GM23248 (cell line): Measurements from ENCODE around the gene IQSEC1. TPM values are rescaled to one million over a fixed set of nuclear protein-coding genes. Genes with fewer than 3 reads are reported as not detected.

Experiments used
- DNase-seq: peaks from one replicate; pipeline ENCODE4 v3.0.0-alpha.2; 2015
- H2AFZ ChIP-seq: fragments of 200-600 bp; sonication (generic); 2 replicates; pipeline ENCODE4 v1.6.1; 2016; ENCODE audit warnings: antibody characterized with exemption
- H3F3A ChIP-seq: fragments of 200-600 bp; sonication (generic); 2 replicates; pipeline ENCODE4 v1.6.1; 2016; ENCODE audit warnings: mild to moderate bottlenecking, antibody characterized with exemption, mixed run types; ENCODE audit not compliant: insufficient read depth
- H3K27ac ChIP-seq: fragments of 200-600 bp; sonication (generic); 2 replicates; pipeline ENCODE4 v1.5.1; 2016; ENCODE audit warnings: mild to moderate bottlenecking
- H3K27me3 ChIP-seq: fragments of 200-600 bp; sonication (generic); replicated peaks from 2 replicates; pipeline ENCODE4 v1.6.1; 2016; ENCODE audit warnings: mild to moderate bottlenecking; ENCODE audit not compliant: insufficient read depth
- H3K36me3 ChIP-seq: fragments of 200-600 bp; sonication (generic); 2 replicates; pipeline ENCODE4 v1.6.1; 2016; ENCODE audit warnings: low read depth, mild to moderate bottlenecking
- H3K4me1 ChIP-seq: fragments of 200-600 bp; sonication (generic); 2 replicates; pipeline ENCODE4 v1.6.1; 2016; ENCODE audit warnings: mild to moderate bottlenecking; ENCODE audit not compliant: insufficient read depth
- H3K4me2 ChIP-seq: fragments of 200-600 bp; sonication (generic); one replicate; pipeline ENCODE4 v1.6.1; 2016; ENCODE audit warnings: mild to moderate bottlenecking; ENCODE audit not compliant: unreplicated experiment
- H3K4me3 ChIP-seq: fragments of 200-600 bp; sonication (generic); 2 replicates; pipeline ENCODE4 v1.5.1; 2016; ENCODE audit warnings: mild to moderate bottlenecking
- H3K79me2 ChIP-seq: fragments of 200-600 bp; sonication (generic); 2 replicates; pipeline ENCODE4 v1.6.1; 2016; ENCODE audit warnings: mild to moderate bottlenecking; ENCODE audit not compliant: insufficient read depth
- H3K9ac ChIP-seq: fragments of 200-600 bp; sonication (generic); 2 replicates; pipeline ENCODE4 v1.6.1; 2016; ENCODE audit warnings: mild to moderate bottlenecking
- H3K9me2 ChIP-seq: fragments of 200-600 bp; sonication (generic); 2 replicates; pipeline ENCODE4 v1.6.1; 2016; ENCODE audit warnings: mixed run types, mild to moderate bottlenecking, moderate library complexity; ENCODE audit not compliant: insufficient read depth
- H3K9me3 ChIP-seq: fragments of 200-600 bp; sonication (generic); one replicate; pipeline ENCODE4 v1.6.1; 2017; ENCODE audit warnings: low read depth
- H4K20me1 ChIP-seq: fragments of 200-600 bp; sonication (generic); 2 replicates; pipeline ENCODE4 v1.6.0; 2016; ENCODE audit not compliant: insufficient read depth
- EZH2 ChIP-seq: fragments of 200-600 bp; sonication (generic); IDR thresholded peaks from 2 replicates; pipeline ENCODE4 v1.6.1; 2018; ENCODE audit warnings: antibody characterized with exemption, mild to moderate bottlenecking; ENCODE audit not compliant: insufficient read depth, poor library complexity, severe bottlenecking
- EZH2phosphoT487 ChIP-seq: fragments of 200-600 bp; sonication (generic); IDR thresholded peaks from 2 replicates; pipeline ENCODE4 v1.6.1; 2018; ENCODE audit warnings: antibody characterized with exemption, moderate library complexity, mild to moderate bottlenecking, low read depth; ENCODE audit not compliant: insufficient read depth
- WGBS, 2 experiments: methylation state at CpG; one replicate each; pipeline ENCODE4 v1.1.6; 2015 to 2017; ENCODE audit warnings: low lambda C conversion rate in 2 of 2, low coverage in 1 of 2; ENCODE audit errors: missing lambda C conversion rate in 2 of 2; 5-methylcytosine and 5-hydroxymethylcytosine counted together
- in situ Hi-C: fragments of 300-500 bp; cut with MboI; formaldehyde crosslinking; loops from 2 replicates; pipeline ENCODE4 v1.15.0; 2020
- polyA plus RNA-seq: library from polyadenylated mRNA; unstranded; fragments of >200 nt; fragmentation: Nextera tagmentation; extraction: Ambion mirVana; gene quantifications from 2 replicates; pipeline ENCODE4 v1.2.1, GENCODE V29; 2016
- total RNA-seq: library from RNA; depleted of rRNA; stranded (reverse); fragments of >200 nt; shearing (Covaris generic); gene quantifications from 2 replicates; pipeline ENCODE4 v1.2.3, GENCODE V29; 2014

Gene IQSEC1
- total and polyA plus RNA-seq, 2 experiments from 2014 or later, result 5.1 to 21.6 TPM

GRCh38 chr3:12974334-12974733, 98.9 kb downstream of the IQSEC1 start:
- H3K9ac ChIP-seq, result no peak overlapping the region
- H3K27me3 ChIP-seq, result no peaks in the 10 kb centered on the region; the same call in 1 of the 2 replicates
- no peaks in the 10 kb centered on the region for H3K9me2 ChIP-seq
- DNase-seq, result no peak
- no peak overlapping the region for H2AFZ ChIP-seq
- H3K4me1 ChIP-seq, result no peaks in the 10 kb centered on the region
- in situ Hi-C loops, result no loop called here
- H3K9me3 ChIP-seq, result no peaks in the 10 kb centered on the region
- no peak overlapping the region for H3K4me2 ChIP-seq
- H3K4me3 ChIP-seq, result no peak overlapping the region
- H3K79me2 ChIP-seq, result no peaks in the 10 kb centered on the region
- TF ChIP-seq EZH2 (no peak), EZH2phosphoT487 (no peak)
- no peaks in the 10 kb centered on the region for H3K36me3 ChIP-seq
- no peaks in the 10 kb centered on the region for H4K20me1 ChIP-seq
- H3F3A ChIP-seq, result no peaks in the 10 kb centered on the region
- WGBS, 2 experiments, result 68 to 69% methylated on average over 6 of the region's 6 CpGs
- H3K27ac ChIP-seq, result no peak overlapping the region

GRCh38 chr3:12973827-12974226, 99.4 kb downstream of the IQSEC1 start:
- WGBS, 2 experiments, result 70% methylated on average over 6 of the region's 6 CpGs
- no peaks in the 10 kb centered on the region for H3F3A ChIP-seq
- H3K27me3 ChIP-seq, result no peaks in the 10 kb centered on the region; the same call in 1 of the 2 replicates
- no peak for DNase-seq
- no peak overlapping the region for H3K27ac ChIP-seq
- H3K36me3 ChIP-seq, result no peaks in the 10 kb centered on the region
- no peak for TF ChIP-seq EZH2
- TF ChIP-seq EZH2phosphoT487, result no peak
- in situ Hi-C loops, result no loop called here
- H3K4me2 ChIP-seq, result no peak overlapping the region
- no peak overlapping the region for H3K9ac ChIP-seq
- no peaks in the 10 kb centered on the region for H3K79me2 ChIP-seq
- no peaks in the 10 kb centered on the region for H3K9me3 ChIP-seq
- no peaks in the 10 kb centered on the region for H3K4me1 ChIP-seq
- no peak overlapping the region for H3K4me3 ChIP-seq
- H3K9me2 ChIP-seq, result no peaks in the 10 kb centered on the region
- H4K20me1 ChIP-seq, result no peaks in the 10 kb centered on the region
- no peak overlapping the region for H2AFZ ChIP-seq

- Histone ChIP-seq H3K4me3 (no peak overlapping the region), H3K4me2 (no peak overlapping the region), H2AFZ (no peak overlapping the region), H3K36me3 (no peaks in the 10 kb centered on the region), H3F3A (no peaks in the 10 kb centered on the region), H3K9ac (no peak overlapping the region), H3K9me3 (no peaks in the 10 kb centered on the region), H3K79me2 (no peaks in the 10 kb centered on the region), H3K27ac (no peak overlapping the region), H4K20me1 (no peaks in the 10 kb centered on the region), H3K9me2 (no peaks in the 10 kb centered on the region), H3K27me3 (no peaks in the 10 kb centered on the region; the same call in 1 of the 2 replicates), H3K4me1 (no peaks in the 10 kb centered on the region)
- in situ Hi-C loops, result no loop called here
- no peak for DNase-seq
- no peak for TF ChIP-seq EZH2phosphoT487
- TF ChIP-seq EZH2, result no peak
- WGBS, 2 experiments, result 74 to 78% methylated on average over 10 of the region's 10 CpGs
Observed at GRCh38 chr3:12972781-12973702, 100.2 kb downstream of the IQSEC1 start.

- H2AFZ ChIP-seq, result no peak overlapping the region
- H3K36me3 ChIP-seq, result no peaks in the 10 kb centered on the region
- no peak for DNase-seq
- no peak overlapping the region for H3K27ac ChIP-seq
- H4K20me1 ChIP-seq, result no peaks in the 10 kb centered on the region
- H3K9me3 ChIP-seq, result no peaks in the 10 kb centered on the region
- no peaks in the 10 kb centered on the region for H3F3A ChIP-seq
- H3K4me3 ChIP-seq, result no peak overlapping the region
- H3K79me2 ChIP-seq, result peaks cover 4% of the 10 kb centered on the region
- no peaks in the 10 kb centered on the region; the same call in 1 of the 2 replicates for H3K27me3 ChIP-seq
- 71 to 74% methylated on average over 3 of the region's 3 CpGs for WGBS, 2 experiments
- TF ChIP-seq EZH2 (no peak), EZH2phosphoT487 (no peak)
- in situ Hi-C loops, result no loop called here
- H3K9ac ChIP-seq, result no peak overlapping the region
- H3K4me1 ChIP-seq, result no peaks in the 10 kb centered on the region
- no peaks in the 10 kb centered on the region for H3K9me2 ChIP-seq
- no peak overlapping the region for H3K4me2 ChIP-seq
Observed at GRCh38 chr3:12972043-12972442, 101.2 kb downstream of the IQSEC1 start.
